ENCODE measurements around the gene ARL5B.

GRCh38 chr10:18687195-18687594 is 28.0 kb downstream of the ARL5B start:
- TF ChIP-seq POLR2A (IDR thresholded peaks at IDR 0.05): no peak
- no peak for TF ChIP-seq POLR2AphosphoS5 (IDR thresholded peaks at IDR 0.05)

Data from stomach (tissue), 4 donors.